Measurements from ENCODE around the gene RAB25.

RAB25 gene

GRCh38 chr1:156080241-156080862 is 19.4 kb downstream of the RAB25 start (continued):
- TF ChIP-seq ZFHX2 (tag by site-specific recombination; conservative IDR thresholded peaks at IDR 0.05) (0 out of 2 replicates have a peak, but pooled peaks have one; percentile 8), GLIS1 (tag by site-specific recombination; IDR thresholded peaks at IDR 0.05) (peak; percentile 25; the same call in 1 of the 2 replicates), ZNF341 (tag by site-specific recombination; IDR thresholded peaks at IDR 0.05; ENCODE audit: low read depth) (peak; percentile 43; the same call in 1 of the 2 replicates)

DNA sequence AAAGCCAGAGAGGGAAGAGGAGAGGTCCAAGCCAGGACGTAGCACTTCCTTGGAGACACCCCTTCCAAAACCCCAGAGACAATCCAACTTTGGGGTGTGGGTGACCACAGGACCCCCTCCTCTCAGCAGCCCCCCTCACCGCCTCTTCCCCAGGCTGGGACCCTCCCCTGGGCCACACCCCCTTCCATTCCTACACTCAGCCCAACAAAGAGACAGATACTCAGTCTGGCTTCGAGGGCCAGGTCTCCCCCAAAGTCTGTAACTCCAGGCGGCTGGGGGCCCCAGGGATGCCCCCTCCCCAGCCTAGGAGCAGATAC is 19.9 kb downstream of the RAB25 start:
- Histone ChIP-seq H3K4me1 (ENCODE audit: control insufficient read depth, insufficient read depth, low read length) (peaks cover 3% of the 10 kb centered on the region; the same call in 1 of the 2 replicates), H3K27ac (ENCODE audit: extremely low read depth, low read depth, low read length) (peak overlapping the region; percentile 51; the same call in 1 of the 2 replicates), H3K4me3 (ENCODE audit: low read depth, low read length) (peak overlapping the region; percentile 0; the same call in 1 of the 2 replicates), H3K9me3 (ENCODE audit: control insufficient read depth, insufficient read depth, low read depth, low read length) (no peaks in the 10 kb centered on the region), H3K36me3 (ENCODE audit: control insufficient read depth in 2 of 2, insufficient read depth in 1 of 2, low read length in 2 of 2) (peaks cover 0 to 23% of the 10 kb centered on the region in 2 experiments; a peak in 1 of 3 replicates)
- ChIA-PET CTCF (no interaction called here), POLR2A (interaction anchor here (0.5 kb wide), 1 partner anchor 36 kb away, joined by 5 read pairs; no protein-coding TSS in a partner anchor)
- TF ChIP-seq ZNF449 (tag by site-specific recombination; IDR thresholded peaks at IDR 0.05) (no peak), ZNF223 (tag by site-specific recombination; IDR thresholded peaks at IDR 0.05) (no peak), HIC1 (tag by site-specific recombination; IDR thresholded peaks at IDR 0.05) (no peak), ZFP3 (tag by site-specific recombination; IDR thresholded peaks at IDR 0.05; ENCODE audit: low read depth) (no peak), KLF1 (tag by site-specific recombination; IDR thresholded peaks at IDR 0.05) (0 out of 2 replicates have a peak, but pooled peaks have one; percentile 23), ZNF549 (tag by site-specific recombination; IDR thresholded peaks at IDR 0.05) (no peak), ZNF426 (tag by site-specific recombination; IDR thresholded peaks at IDR 0.05) (no peak), ZNF530 (tag by site-specific recombination; IDR thresholded peaks at IDR 0.05; ENCODE audit: low read depth) (no peak), ZNF354C (tag by site-specific recombination; IDR thresholded peaks at IDR 0.05; ENCODE audit: borderline replicate concordance, low read depth) (no peak), ZNF585B (tag by site-specific recombination; IDR thresholded peaks at IDR 0.05) (no peak), ZNF791 (tag by site-specific recombination; IDR thresholded peaks at IDR 0.05) (no peak), KLF9 (tag by site-specific recombination; IDR thresholded peaks at IDR 0.05; ENCODE audit: low read depth) (peak; percentile 71)

- ChIA-PET CTCF (interaction anchor here (0.7 to 1.6 kb wide), 2 partner anchors 15 to 48 kb away, joined by 3 to 6 read pairs; no protein-coding TSS in a partner anchor), POLR2A (interaction anchor here (0.5 to 0.7 kb wide), 2 partner anchors 36 to 100 kb away, joined by 4 to 5 read pairs; no protein-coding TSS in a partner anchor)
- H3K36me3 ChIP-seq (ENCODE audit: control insufficient read depth in 2 of 2, insufficient read depth in 1 of 2, low read length in 2 of 2), result peaks cover 0 to 17% of the 10 kb centered on the region in 2 experiments; a peak in 1 of 3 replicates
- peaks cover 3% of the 10 kb centered on the region; the same call in 1 of the 2 replicates for H3K4me1 ChIP-seq (ENCODE audit: control insufficient read depth, insufficient read depth, low read length)
- peak overlapping the region; percentile 77 for H3K4me3 ChIP-seq (ENCODE audit: low read depth, low read length)
- no peaks in the 10 kb centered on the region for H3K9me3 ChIP-seq (ENCODE audit: control insufficient read depth, insufficient read depth, low read depth, low read length)
- peak overlapping the region; percentile 51; the same call in 1 of the 2 replicates for H3K27ac ChIP-seq (ENCODE audit: extremely low read depth, low read depth, low read length)
- TF ChIP-seq HIC1 (tag by site-specific recombination; IDR thresholded peaks at IDR 0.05) (peak; percentile 54; the same call in 1 of the 2 replicates), GLIS1 (tag by site-specific recombination; IDR thresholded peaks at IDR 0.05) (peak; percentile 35; the same call in 1 of the 2 replicates), SALL2 (tag by site-specific recombination; IDR thresholded peaks at IDR 0.05; ENCODE audit: borderline replicate concordance) (no peak), ZNF114 (tag by site-specific recombination; IDR thresholded peaks at IDR 0.05) (no peak), ZNF558 (tag by site-specific recombination; IDR thresholded peaks at IDR 0.05) (no peak), ZBTB17 (tag by site-specific recombination; IDR thresholded peaks at IDR 0.05) (0 out of 2 replicates have a peak, but pooled peaks have one; percentile 29), ZNF248 (tag by site-specific recombination; IDR thresholded peaks at IDR 0.05) (no peak), SCRT2 (tag by site-specific recombination; IDR thresholded peaks at IDR 0.05) (no peak)
Measured at GRCh38 chr1:156081180-156081916, 20.4 kb downstream of the RAB25 start.

Measured in HEK293 (cell line).